Measurements from ENCODE around the gene CENPP.

- TF ChIP-seq CTCF (IDR thresholded peaks at IDR 0.05) (no peak), REST (IDR thresholded peaks at IDR 0.05) (no peak), MAX (IDR thresholded peaks at IDR 0.05) (no peak), KDM1A (IDR thresholded peaks at IDR 0.05; ENCODE audit: low read depth) (no peak), KDM5A (IDR thresholded peaks at IDR 0.05) (no peak; the same call in 1 of the 2 replicates), POLR2AphosphoS2 (conservative IDR thresholded peaks at IDR 0.05; ENCODE audit: low read length) (no peak), ZFP36 (IDR thresholded peaks at IDR 0.05; ENCODE audit: borderline replicate concordance, partially characterized antibody) (no peak), ESRRA (IDR thresholded peaks at IDR 0.05; ENCODE audit: borderline replicate concordance, low read length) (no peak), JUNB (IDR thresholded peaks at IDR 0.05) (no peak), RFX5 (IDR thresholded peaks at IDR 0.05) (no peak), USF2 (IDR thresholded peaks at IDR 0.05) (no peak), POLR2A (IDR thresholded peaks at IDR 0.05; ENCODE audit: low read length) (no peak)
These were observed 874 bp upstream of the CENPP start for GRCh38 chr9:92324889-92325268.

Data from A549 (cell line).